Measurements from ENCODE around the gene LCN1.

The LCN1 gene

DNA sequence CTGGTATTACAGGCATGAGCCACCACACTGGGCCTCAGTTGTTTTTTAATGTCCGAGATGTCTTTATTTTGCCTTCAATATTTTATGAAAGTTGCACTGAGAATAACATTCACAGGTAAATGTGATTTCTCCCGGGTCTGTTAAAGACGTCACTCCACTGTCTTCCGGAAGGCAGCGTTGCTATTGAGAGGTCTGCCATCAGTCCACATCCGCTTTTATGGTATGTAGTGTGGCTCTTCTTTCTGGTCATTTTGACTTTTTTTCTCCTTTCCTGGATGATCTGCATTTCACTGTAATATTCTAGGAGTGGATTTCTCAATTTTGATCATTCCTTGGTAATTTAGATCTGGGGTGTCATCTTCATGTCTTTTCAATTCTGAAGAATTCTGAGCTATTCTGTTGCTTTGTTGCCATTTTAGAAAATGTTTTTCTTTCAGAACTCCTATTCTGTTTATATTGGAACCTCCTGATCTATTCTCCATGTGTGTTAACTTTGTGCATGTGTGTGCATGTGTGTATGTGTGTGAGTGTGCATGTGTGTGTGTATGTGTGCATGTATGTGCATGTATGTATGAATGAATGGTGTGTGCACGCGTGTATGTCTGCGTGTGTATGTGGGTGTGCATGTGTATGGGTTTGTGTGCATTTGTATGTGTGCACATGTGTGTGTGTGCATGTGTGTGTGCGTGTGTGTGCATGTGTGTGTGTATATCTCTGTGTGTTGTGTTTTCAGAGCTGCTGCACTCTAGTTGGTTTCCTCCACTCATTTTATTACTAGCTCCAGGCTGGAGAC is 1.9 kb upstream of the LCN1 start:
- DNase-seq (ENCODE audit: low read depth): no peak
- TF ChIP-seq, protein P1, sequence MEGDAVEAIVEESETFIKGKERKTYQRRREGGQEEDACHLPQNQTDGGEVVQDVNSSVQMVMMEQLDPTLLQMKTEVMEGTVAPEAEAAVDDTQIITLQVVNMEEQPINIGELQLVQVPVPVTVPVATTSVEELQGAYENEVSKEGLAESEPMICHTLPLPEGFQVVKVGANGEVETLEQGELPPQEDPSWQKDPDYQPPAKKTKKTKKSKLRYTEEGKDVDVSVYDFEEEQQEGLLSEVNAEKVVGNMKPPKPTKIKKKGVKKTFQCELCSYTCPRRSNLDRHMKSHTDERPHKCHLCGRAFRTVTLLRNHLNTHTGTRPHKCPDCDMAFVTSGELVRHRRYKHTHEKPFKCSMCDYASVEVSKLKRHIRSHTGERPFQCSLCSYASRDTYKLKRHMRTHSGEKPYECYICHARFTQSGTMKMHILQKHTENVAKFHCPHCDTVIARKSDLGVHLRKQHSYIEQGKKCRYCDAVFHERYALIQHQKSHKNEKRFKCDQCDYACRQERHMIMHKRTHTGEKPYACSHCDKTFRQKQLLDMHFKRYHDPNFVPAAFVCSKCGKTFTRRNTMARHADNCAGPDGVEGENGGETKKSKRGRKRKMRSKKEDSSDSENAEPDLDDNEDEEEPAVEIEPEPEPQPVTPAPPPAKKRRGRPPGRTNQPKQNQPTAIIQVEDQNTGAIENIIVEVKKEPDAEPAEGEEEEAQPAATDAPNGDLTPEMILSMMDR (IDR thresholded peaks at IDR 0.05; ENCODE audit: low read depth, low read length, missing control alignments): no peak
- no peak overlapping the region for H3K4me3 ChIP-seq (ENCODE audit: low read depth, low read length)

DNA sequence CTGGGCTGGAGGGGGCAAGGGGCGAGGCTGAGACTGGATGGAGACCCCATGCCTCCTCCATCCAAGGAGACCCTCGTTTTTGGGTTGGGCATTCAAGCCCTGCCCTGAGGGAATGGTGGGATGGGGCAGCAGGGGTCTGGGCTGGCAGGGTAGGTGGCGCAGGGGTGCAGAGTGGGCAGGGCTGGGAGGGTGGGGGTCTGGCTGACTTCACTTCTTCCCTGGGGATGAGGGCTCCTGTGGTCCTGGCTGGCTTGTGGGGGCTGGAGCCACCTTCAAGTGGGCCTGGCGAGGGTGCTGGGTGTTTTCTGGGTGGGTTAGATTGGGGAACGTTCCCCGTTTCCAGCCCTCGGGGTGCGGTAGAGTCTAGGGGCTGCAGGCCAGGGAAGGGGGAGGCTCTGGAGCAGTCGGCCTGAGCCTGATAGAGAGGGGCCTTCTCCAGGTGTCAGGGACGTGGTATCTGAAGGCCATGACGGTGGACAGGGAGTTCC is 412 bp downstream of the LCN1 start:
- DNase-seq (ENCODE audit: low read depth): no peak
- H3K4me3 ChIP-seq (ENCODE audit: low read depth, low read length): no peak overlapping the region
- TF ChIP-seq, protein P1 (IDR thresholded peaks at IDR 0.05; ENCODE audit: low read depth, low read length, missing control alignments): no peak

DNA sequence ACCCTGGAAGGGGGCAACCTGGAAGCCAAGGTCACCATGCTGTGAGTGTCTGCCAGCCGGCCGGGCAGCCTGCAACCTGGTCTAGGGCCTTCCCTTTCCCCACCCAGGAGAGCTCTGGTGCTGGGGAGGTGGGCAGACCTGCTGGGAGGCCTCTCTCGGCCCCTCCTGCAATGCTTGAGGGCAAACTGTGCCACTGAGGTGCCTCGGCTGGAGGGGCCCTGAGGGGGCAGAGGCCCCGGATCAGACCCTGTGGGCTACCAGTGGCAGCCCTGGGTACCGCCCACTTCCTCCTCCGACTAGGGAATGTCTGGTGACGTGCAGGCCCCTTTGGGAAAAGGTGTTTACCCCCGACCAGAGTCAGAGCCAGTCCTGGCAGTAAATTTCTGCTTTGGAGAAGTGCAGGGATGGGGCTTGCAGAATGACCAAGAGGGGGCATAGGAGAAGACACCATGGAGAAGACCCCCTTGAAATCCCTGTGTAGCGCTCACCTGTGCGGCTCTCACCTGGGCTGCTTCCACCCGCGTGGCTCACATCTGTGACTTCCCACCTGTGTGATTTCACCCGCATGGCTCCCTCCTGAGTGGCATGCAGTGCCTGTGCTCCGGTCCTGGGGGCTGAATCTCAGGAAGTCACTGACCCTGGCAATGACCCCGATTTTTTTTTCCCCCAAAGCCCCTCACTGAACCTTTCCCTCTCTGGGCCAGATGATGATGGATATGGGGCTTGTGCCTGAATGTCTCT is 1.1 kb downstream of the LCN1 start:
- no peak overlapping the region for H3K4me3 ChIP-seq (ENCODE audit: low read depth, low read length)
- TF ChIP-seq, protein P1 (IDR thresholded peaks at IDR 0.05; ENCODE audit: low read depth, low read length, missing control alignments): no peak
- no peak for DNase-seq (ENCODE audit: low read depth)

DNA sequence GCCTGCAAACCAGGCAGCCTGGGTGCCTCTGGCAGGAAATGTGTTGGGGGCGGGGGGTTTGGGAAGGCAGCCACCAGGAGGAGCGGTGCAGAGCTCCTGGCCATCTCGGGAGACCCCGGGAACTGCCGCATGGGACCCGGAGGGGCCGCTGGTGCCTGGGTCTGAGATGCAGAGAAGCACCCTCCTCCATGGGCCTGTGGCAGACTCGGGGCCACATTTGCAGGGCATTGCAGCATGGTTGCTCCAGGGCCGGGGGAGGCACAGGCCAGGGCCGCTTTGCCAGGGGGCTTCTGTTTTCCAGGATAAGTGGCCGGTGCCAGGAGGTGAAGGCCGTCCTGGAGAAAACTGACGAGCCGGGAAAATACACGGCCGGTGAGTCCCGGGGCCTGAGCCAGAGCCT is 1.7 kb downstream of the LCN1 start:
- no peak for DNase-seq (ENCODE audit: low read depth)

DNA sequence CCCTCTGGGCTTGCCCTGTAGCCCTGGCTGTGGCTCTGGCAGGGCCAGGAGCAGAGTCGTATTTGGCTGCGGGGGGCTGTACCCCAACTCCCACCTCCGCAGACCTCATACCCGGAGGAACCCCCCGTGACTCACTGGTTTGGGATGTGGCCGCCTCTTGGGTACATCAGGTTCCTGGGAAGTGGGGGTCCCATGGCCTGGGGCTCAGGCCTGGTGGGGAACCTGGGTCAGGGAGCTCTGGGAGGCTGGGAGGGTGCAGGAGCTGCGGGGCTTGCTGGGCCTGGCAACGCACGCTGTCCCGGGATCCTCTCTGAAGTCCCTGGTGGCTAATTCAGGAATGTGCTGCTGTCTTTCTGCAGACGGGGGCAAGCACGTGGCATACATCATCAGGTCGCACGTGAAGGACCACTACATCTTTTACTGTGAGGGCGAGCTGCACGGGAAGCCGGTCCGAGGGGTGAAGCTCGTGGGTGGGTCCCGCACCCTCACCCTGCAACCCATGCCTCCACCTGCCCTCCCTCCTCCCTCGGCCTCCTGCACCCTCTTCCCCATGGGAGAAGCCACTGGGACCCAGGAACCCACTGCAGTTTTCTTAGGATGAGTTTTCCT is 2.4 kb downstream of the LCN1 start:
- no peak for DNase-seq (ENCODE audit: low read depth)
- no peak overlapping the region for H3K4me3 ChIP-seq (ENCODE audit: low read depth, low read length)
- TF ChIP-seq, protein P1 (IDR thresholded peaks at IDR 0.05; ENCODE audit: low read depth, low read length, missing control alignments): no peak

More for the DNA sequence above, 1.7 kb downstream of the LCN1 start:
- H3K4me3 ChIP-seq (ENCODE audit: low read depth, low read length): no peak overlapping the region
- TF ChIP-seq, protein P1 (IDR thresholded peaks at IDR 0.05; ENCODE audit: low read depth, low read length, missing control alignments): no peak

DNA sequence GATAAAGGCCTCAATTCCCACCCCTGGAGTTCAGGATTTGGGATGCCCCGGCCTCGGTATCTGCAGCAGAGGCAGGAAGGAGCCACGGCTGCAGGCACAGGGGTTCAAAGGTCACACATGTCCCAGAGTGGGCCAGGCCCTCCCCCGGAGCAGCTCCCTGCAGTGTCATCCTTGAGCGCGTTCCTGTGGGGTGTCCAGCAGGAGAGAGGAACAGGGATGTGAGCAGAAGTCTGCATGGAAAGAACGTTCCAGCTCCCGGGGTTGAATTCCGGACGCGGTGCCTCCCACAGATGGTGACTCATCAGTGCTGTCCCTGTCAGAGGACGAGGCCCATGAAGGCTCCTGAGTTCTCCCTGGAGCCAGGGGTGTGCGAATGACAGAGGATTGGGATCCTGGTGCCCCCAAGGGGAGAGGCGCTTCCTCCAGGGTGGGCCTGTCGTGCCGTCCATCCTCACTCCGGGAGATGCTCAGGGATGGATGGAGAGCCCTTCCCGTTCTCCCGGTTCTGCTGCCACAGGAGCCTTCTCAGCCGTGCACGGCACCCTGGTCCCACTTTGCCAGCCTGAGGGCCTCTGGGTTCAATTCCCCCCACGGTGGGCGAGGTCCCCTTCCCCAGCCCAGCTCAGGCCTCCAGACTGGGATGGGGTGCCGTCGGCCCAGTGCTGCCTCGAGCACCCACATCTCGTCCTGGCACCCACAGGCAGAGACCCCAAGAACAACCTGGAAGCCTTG is 3.1 kb downstream of the LCN1 start:
- H3K4me3 ChIP-seq (ENCODE audit: low read depth, low read length): no peak overlapping the region
- TF ChIP-seq, protein P1 (IDR thresholded peaks at IDR 0.05; ENCODE audit: low read depth, low read length, missing control alignments): no peak
- DNase-seq (ENCODE audit: low read depth): no peak

All from GM12864 (cell line).